HG02981 (cell line): Measurements from ENCODE around the gene SPCS3.
"Not testable (repeated sequence)": the region's sequence is repeated elsewhere in the genome, so short reads cannot be mapped to it uniquely, and the experiment has no call there.

Source experiments
- ATAC-seq: cut with Tn5 transposase; IDR thresholded peaks from one replicate; pipeline ENCODE4 v1.9.1; 2021; ENCODE audit warnings: mild to moderate bottlenecking, moderate library complexity; ENCODE audit not compliant: unreplicated experiment

SPCS3 gene

DNA sequence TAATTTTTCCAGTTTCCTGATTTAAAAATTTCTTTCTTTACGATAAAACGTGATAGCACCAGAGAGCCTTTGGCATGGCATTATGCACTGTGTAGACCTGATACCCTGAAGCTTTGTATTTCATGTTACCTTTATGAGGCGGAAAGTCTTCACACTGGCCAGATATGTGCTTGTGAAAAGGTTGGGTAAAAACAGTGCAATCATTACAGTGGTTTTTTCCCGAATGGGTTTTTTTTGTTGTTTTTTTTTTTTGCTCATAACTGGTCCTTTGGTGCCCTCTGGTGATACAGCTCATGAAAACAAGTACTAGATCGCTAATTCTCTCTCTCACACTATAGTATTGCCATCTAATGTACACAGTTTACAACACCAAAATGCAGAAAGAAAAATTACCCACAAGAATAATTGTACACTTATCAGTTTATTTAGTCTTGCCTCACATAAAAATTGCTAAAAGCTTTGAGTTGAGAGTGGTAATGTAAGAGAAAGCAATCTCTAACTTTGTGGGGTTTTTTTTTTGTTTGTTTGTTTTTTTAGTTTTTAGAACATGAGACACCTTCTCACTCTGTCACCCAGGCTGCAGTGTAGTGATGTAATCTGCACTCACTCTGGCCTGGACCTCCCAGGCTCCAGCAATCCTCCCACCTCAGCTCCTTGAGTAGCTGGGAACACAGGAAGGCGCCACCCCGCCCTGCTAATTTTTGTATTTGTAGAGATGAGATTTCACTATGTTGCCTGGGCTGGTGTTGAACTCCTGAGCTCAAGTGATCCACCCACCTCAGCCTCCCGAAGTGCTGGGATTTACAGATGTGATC, 21.3 kb downstream of the SPCS3 start:
- peak; percentile 69 for ATAC-seq

DNA sequence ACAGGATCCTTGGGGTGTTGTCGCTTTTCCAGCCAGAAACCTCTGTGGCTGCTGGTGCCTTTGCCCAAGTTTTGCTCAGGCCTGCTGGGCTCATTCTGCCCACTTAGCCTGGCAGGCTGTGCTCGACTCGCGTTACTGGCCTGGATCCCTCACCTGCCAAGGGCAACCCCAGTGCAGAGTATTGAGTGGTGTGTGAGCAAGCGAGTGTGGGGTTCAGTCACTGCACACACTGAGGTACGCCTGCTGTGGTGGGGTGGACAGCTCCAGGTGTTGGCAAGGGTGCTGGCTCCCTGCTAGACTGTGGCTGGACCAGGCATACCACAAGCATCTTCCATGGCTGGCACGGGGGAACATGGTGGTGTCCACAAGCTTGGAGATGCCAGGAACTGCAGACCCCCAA, 22.6 kb downstream of the SPCS3 start:
- no peak for ATAC-seq

DNA sequence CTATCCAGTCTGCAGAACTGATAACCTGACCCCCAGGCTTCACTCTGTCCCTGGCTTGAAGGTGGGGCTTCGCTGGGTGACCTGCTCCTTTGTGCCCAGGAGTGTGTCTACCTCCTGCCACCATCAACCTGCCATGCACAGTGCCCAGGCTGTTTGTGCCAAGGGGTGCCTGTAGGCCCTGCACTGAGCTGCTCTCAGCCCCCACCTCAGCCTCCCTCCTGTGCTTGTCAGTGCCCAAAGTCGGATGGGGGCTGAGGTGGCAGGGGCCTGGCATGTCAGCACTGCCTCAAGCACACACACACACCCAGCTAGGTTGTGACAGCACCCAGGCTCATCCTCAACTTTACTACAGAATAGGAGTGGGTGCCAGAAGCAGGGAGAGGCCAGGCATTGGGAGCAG, 23.5 kb downstream of the SPCS3 start:
- no peak for ATAC-seq

DNA sequence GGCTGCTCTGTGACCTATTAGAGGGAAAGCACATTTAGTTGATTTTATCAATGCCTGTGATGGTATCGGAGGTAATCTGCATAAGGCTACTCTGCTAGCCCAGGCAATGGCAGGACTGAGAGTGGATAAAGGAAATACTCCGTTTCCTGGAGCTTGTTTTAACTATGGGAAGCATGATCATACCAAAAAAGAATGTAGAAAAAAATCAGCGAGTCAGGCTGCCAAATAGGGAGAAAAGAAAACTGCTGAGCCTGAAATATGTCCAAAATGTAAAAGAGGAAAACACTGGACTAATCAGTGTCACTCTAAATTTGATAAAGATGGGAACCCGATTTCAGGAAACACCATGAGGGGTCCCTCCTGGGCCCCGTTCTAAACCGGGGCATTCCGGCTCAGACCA, 25.6 kb downstream of the SPCS3 start:
- not testable (repeated sequence) for ATAC-seq

DNA sequence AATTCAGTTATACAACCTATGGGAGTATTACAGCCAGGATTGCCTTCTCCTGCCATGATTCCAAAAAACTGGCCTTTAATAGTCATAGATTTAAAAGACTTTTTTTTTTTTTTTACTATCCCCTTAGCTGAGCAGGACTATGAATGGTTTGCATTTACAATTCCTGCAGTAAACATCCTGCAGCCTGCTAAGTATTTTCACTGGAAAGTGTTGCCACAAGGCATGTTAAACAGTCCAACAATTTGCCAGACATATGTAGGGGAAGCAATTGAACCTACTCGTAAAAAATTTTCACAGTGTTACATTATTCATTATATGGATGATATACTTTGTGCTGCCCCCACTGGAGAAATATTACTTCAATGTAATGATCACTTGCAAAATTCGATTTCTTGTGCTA, 27.1 kb downstream of the SPCS3 start:
- not testable (repeated sequence) for ATAC-seq

DNA sequence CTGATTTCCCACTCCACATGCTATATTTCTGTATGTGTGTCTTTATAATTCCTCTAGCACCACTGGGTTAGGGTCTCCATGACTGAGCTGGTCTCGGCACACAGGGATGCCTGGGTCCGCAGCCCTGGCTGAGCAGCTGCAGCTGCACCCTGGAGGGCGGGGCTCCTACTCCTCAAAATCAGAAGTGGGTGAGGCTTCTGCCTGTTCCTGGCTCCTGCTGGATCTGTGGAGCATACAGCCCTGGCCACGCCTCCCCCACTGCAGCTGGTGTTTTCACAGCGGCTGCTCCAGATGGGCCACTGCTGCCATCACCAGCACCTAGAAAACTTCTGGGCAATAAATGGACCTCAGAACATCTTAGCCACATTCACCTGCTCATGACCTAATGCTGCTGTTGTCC, 30.9 kb downstream of the SPCS3 start:
- no peak for ATAC-seq

DNA sequence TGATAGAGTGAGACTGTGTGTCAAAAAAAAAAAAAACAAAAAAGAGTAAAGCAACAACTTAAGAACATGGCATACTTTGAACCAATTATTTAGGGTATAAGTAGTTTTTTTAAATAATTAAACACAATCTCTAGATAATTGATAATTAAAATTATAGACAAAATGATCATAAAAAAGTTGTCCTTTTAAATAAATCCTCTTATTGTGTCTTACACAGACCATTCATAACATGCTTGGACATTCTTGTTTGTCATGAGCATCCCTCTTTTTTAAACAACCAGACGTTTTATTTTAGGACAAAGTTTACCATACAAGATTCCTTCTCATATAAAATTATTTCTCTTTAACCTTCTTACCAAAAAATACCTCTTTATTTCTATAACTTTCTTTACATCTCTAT, 35.1 kb downstream of the SPCS3 start:
- no peak for ATAC-seq

DNA sequence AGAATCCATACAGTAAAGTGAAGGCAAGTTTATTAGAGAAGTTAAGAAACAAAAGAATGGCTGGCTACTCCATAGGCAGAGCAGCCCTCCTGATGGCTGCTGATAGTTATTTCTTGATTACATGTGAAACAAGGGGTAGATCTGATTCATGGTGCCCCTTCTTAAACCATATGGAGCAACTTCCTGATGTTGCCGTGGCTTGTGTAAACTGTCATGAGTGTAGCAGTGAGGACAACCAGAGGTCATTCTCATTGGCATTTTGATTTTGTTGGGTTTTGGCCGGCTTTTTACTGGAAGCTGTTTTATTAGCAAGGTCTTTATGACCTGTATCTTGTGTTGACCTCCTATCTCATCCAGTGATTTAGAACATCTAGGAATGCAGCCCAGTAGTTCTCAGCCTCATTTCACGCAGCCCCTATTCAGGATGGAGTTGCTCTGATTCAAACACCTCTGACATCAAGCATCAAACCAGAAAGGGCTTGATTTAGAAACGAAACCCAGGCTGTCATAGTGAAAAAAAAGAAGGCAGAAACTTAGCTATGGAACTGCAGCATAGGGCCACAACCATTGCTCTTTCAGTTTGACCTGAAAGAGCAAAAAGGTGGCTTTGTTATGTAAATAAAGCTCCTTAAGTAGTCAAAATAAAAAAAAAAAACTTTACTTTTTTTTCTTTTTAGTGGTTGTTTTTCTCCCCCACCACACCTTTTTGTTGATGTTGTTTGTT, 37.8 kb downstream of the SPCS3 start:
- peak; percentile 99 for ATAC-seq

DNA sequence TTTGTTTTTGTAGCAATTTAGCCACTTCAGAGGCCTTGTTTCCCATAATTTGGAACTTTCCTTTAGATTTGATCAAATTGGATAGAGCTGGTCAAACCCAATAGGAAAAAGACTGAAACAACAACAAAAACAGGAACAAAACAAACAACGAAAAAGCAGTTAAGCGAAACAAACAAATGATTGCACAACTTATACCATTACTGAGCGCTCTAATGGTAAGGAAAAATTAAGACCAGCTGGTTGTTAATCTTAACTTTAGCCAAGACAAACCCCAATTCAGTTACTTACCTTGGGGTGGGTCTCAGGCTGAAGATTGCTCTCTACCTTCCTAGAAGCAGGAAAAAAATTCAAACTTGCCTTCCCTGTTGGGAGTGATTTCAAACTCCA, 38.3 kb downstream of the SPCS3 start:
- no peak for ATAC-seq

DNA sequence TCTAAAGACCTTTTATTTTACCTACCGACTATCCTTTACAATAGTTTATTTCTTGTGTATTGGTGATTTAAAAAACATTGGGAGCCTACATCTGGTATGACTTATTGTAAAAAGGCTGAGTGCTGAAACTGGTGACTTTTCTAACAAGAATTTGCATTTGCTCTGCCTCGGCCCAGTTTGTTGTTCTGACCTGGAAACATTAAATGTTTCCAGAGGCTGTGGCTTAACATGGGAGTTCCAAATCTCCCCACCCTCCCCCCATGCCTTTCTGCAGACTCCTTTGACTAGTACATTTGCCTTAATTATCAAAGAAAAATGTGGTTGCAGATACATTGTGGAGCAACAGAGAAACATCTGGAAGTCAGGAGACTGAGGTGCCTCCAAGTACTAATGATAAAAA, 39.8 kb downstream of the SPCS3 start:
- no peak for ATAC-seq

DNA sequence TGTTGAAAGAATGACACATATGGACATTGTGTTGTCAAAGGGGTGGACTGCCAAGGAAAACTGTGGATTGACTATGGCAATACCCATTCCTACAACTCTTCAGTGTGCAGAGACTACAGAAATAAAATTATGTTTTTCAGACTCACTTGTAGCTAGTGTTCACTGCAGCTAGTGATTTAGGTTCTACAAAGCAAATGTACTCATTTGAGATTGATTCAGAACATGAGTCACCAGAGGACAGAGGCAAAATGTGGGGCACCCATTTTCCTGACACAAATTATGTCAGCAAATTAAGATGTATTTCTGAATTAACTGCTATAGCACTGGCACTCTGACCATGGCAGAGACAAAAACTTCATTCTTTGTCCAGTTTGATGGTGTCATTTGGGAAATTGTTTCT, 40.7 kb downstream of the SPCS3 start:
- ATAC-seq: no peak

DNA sequence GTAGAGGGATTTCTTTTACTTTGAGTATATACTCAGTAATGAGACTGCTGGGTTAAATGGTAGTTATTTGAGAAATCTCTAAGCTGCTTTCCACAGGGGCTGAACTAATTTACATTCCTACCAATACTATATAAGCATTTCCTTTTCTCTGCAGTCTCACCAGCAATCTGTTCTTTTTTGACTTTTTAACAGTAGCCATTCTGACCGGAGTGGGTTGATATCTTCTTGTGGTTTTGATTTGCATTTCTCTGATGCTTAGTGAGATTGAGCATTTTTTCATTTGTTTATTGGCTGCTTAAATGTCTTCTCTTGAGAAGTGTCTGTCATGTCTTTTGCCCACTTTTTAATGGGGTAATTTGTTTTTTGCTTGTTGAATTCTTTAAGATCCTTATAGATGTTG, 43.3 kb downstream of the SPCS3 start:
- ATAC-seq: peak; percentile 64

DNA sequence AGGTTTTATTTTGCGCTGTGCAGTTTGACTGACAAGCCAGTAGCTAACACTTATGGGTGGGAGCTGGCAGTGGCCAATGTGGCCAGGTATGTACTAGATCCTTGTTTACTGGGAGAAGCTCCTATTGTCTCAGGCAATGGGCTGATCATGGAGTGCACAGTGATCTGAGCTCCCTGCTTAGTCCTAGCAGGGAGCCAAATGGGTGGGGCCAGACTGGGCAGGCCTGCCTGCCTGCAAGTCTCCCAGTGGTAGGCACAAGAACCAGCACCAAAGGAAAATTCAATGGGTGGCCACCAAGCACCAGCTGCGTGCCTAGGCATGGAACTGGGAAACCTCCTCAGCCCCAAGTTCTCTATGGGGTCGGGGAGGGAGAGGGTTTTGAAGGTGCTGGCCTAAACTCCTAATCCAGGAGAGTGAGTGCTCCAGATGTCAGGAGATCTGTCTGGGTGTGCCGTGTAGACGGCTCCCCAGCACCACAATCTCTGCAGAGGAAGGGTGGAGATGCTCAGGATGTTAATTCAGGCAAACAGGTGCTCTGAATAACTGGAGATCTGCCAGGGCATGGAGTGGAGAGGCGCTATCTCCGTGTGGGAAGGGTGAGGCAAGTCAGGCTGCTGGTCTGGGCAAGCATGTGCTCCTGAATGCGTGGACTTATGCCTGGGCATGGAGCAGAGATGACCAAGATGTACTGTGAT, 48.2 kb downstream of the SPCS3 start:
- no peak for ATAC-seq

DNA sequence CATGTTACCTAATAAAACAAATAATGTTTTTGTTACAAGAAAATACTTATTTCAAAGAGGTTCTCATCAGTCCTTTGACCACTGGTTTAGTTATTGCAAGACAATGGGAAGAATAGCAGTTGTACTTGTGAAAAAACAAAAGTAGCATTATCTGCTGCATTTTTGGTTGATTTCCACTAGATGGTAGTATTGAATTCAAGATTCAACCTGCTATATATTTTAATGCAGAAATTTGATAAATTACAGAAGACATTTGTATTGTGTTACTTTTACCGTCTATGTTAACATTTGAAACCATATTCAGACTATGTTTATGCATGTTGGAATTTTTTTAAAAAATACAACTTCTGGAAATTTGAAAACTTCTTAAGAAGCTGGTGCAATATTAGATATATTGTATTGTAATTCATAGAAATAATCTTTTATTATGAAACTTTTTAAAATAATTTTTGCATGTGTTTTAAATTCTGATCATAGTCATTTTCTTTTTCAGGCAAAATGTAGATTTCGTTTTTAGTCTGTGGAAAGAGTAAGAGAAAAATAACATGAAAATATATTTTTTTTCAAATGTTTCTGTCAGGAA, 56.4 kb downstream of the SPCS3 start:
- ATAC-seq: no peak

DNA sequence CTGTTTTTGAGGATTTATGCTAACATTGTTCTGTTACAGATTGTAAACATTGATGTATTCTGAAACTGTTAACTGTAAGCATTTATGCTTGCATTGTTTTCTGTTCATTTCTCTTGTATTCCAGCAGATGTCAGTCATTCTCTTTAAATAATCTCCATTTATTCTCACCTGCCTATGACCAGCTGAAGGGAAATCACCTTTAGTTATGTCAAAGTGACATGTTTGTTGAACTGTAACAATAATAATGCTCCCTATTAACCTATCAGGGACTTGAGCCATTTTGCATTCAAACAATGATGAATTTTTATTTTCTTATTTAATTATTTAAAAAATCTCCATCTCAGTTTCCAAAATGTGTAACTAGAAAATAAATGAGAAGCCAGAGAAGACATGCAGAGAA, 58.0 kb downstream of the SPCS3 start:
- ATAC-seq: peak; percentile 86

DNA sequence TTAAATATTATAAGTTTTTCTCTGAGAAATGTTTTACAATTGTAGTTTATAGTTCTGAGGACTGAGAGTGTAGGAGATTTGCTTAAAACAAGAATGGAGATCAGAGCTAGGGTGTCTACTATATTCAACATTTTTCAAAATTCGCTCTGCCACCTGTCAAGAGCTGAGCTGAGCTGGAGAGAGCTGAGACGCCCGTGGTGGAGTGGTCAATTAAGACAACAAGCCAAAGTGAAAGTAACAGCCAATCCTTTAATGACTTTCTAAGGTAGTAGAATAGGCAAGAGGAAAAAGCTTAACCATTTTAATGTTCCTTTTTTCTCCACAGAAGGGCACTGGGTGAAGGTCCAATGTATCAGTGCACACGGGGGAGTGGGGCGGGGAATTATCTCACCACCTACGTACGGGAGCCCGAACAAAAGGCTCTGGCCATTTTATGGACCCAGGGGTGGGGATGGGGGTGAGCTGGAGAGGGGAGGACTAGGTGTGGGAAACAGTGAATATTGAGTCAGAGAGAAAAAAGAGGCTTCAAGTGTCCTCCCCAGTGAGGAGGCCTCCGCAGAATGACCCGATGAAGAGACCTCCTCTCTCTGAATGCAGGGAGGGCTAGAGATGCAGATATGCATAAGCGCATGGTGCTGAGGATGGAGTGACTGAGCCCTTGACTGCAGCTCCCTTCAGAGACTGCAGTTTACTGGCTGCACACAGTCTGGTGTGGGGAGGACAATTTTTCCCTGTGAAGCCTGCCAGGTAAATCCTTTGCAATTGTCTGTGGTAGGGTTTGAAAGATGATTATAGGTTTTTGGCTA, 60.8 kb downstream of the SPCS3 start:
- no peak for ATAC-seq
